Mesendoderm (in vitro differentiated cells): ENCODE measurements around the gene WDTC1.

Experiments
- DNase-seq: peaks from one replicate; pipeline ENCODE4 v3.0.0; 2013
- H2AK5ac ChIP-seq: 2 replicates; pipeline ENCODE4 v1.6.1; 2013; ENCODE audit warnings: low read length, inconsistent platforms
- H2BK120ac ChIP-seq: 2 replicates; pipeline ENCODE4 v1.6.1; 2013; ENCODE audit warnings: low read depth, mild to moderate bottlenecking, low read length, moderate library complexity, mixed read lengths
- H2BK15ac ChIP-seq: replicated peaks from 2 replicates; pipeline ENCODE4 v1.6.1; 2013; ENCODE audit warnings: low read depth, mild to moderate bottlenecking, moderate library complexity
- H2BK5ac ChIP-seq: 2 replicates; pipeline ENCODE4 v1.6.1; 2013; ENCODE audit warnings: low read length, inconsistent platforms
- H3K18ac ChIP-seq: 2 replicates; pipeline ENCODE4 v1.6.1; 2013; ENCODE audit warnings: mild to moderate bottlenecking, low read length, mixed read lengths
- H3K23ac ChIP-seq: one replicate; pipeline ENCODE4 v1.6.1; 2013; ENCODE audit warnings: low read length
- H3K27ac ChIP-seq: 2 replicates; pipeline ENCODE4 v1.5.1; 2013; ENCODE audit warnings: low read depth, mild to moderate bottlenecking, inconsistent platforms, low read length, moderate library complexity
- H3K27me3 ChIP-seq: 2 replicates; pipeline ENCODE4 v1.6.1; 2013; ENCODE audit warnings: low read length, control low read depth, mild to moderate bottlenecking, inconsistent platforms; ENCODE audit not compliant: insufficient read depth, poor library complexity
- H3K36me3 ChIP-seq: 2 replicates; pipeline ENCODE4 v1.6.1; 2013; ENCODE audit warnings: low read length, inconsistent platforms; ENCODE audit not compliant: control insufficient read depth, insufficient read depth
- H3K4ac ChIP-seq: one replicate; pipeline ENCODE4 v1.6.1; 2013; ENCODE audit warnings: low read depth, mild to moderate bottlenecking, low read length, moderate library complexity
- H3K4me1 ChIP-seq: 2 replicates; pipeline ENCODE4 v1.6.1; 2013; ENCODE audit warnings: low read depth, low read length, inconsistent platforms; ENCODE audit not compliant: control insufficient read depth
- H3K4me2 ChIP-seq: 2 replicates; pipeline ENCODE4 v1.6.1; 2013; ENCODE audit warnings: low read length
- H3K4me3 ChIP-seq: 2 replicates; pipeline ENCODE4 v1.5.1; 2013; ENCODE audit warnings: mild to moderate bottlenecking, low read length
- H3K56ac ChIP-seq: one replicate; pipeline ENCODE4 v1.6.1; 2013; ENCODE audit warnings: low read length
- H3K79me1 ChIP-seq: 2 replicates; pipeline ENCODE4 v1.6.1; 2013; ENCODE audit warnings: low read length, inconsistent platforms
- H3K79me2 ChIP-seq: 2 replicates; pipeline ENCODE4 v1.6.1; 2013; ENCODE audit warnings: mild to moderate bottlenecking, low read length; ENCODE audit not compliant: control insufficient read depth, insufficient read depth
- H3K9ac ChIP-seq: 2 replicates; pipeline ENCODE4 v1.6.1; 2013; ENCODE audit warnings: low read length, inconsistent platforms
- H4K5ac ChIP-seq: one replicate; pipeline ENCODE4 v1.6.1; 2013; ENCODE audit warnings: low read length
- H4K8ac ChIP-seq: one replicate; pipeline ENCODE4 v1.6.1; 2013; ENCODE audit warnings: low read depth, mild to moderate bottlenecking, control low read depth, low read length, moderate library complexity
- WGBS: extraction: QIAGEN DNeasy Blood & Tissue Kit; methylation state at CpG from one replicate; pipeline ENCODE4 v1.1.7; 2013; ENCODE audit warnings: low lambda C conversion rate, missing lambda C conversion rate; ENCODE audit not compliant: insufficient coverage; ENCODE audit errors: extremely low coverage; 5-methylcytosine and 5-hydroxymethylcytosine counted together

Gene WDTC1

DNA sequence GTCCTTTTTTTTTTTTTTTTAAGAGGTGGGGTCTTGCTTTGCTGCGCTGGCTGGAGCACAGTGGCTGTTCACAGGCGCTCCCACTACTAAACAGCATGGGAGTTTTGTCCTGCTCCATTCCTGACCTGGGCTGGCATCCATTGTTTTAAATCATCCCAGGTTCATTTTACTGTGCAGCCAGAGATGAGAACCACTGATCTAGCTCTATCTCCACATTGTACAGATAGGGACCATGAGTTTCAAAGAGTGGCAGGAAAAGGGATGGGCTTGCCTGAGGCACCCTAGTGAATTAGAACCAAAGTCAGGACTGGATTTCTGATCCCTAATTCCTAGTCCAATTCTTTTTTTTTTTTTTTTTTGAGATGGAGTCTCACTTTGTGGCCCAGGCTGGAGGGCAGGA is 80.3 kb downstream of the WDTC1 start:
- H3K36me3 ChIP-seq, result no peaks in the 10 kb centered on the region
- H3K4me3 ChIP-seq, result no peak overlapping the region
- H2BK15ac ChIP-seq, result no peak overlapping the region
- no peak overlapping the region for H3K4ac ChIP-seq
- H3K56ac ChIP-seq, result no peak overlapping the region
- H3K9ac ChIP-seq, result no peak overlapping the region
- no peaks in the 10 kb centered on the region for H3K79me2 ChIP-seq
- no peak overlapping the region for H4K8ac ChIP-seq
- no peak overlapping the region for H2AK5ac ChIP-seq
- H3K27ac ChIP-seq, result no peak overlapping the region
- H3K79me1 ChIP-seq, result no peaks in the 10 kb centered on the region
- no peak for DNase-seq
- H3K4me1 ChIP-seq, result peaks cover 3% of the 10 kb centered on the region
- no peak overlapping the region for H3K4me2 ChIP-seq
- no peak overlapping the region for H3K23ac ChIP-seq
- no CpG with 5 or more reads among the region's 2 CpGs for WGBS
- H3K18ac ChIP-seq, result no peak overlapping the region
- H2BK120ac ChIP-seq, result no peak overlapping the region
- no peak overlapping the region for H4K5ac ChIP-seq
- no peaks in the 10 kb centered on the region for H3K27me3 ChIP-seq
- no peak overlapping the region for H2BK5ac ChIP-seq

DNA sequence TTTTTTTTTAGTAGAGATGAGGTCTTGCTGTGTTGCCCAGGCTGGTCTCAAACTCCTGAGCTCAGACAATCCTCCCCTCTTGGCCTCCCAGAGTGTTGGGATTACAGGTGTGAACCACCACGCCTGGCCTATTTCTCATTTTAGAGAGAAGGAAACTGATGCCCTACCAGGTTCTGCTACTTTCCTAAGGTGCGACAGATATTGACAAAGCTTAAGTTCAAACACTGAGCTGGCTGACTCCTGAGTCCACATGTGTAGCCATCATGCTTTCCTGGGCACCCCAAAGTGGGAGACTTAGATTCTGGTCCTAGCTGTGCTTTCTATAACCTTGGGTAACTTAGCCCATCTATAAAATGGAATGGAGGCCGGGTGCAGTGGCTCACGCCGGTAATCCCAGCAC is 82.4 kb downstream of the WDTC1 start:
- no peak overlapping the region for H4K5ac ChIP-seq
- H3K4me3 ChIP-seq, result no peak overlapping the region
- no peak overlapping the region for H3K18ac ChIP-seq
- no CpG with 5 or more reads among the region's 5 CpGs for WGBS
- H3K79me2 ChIP-seq, result no peaks in the 10 kb centered on the region
- H4K8ac ChIP-seq, result no peak overlapping the region
- no peak overlapping the region for H3K56ac ChIP-seq
- H2BK120ac ChIP-seq, result no peak overlapping the region
- no peak overlapping the region for H2BK5ac ChIP-seq
- no peak overlapping the region for H2AK5ac ChIP-seq
- no peak overlapping the region for H3K23ac ChIP-seq
- H3K4me2 ChIP-seq, result no peak overlapping the region
- no peaks in the 10 kb centered on the region for H3K36me3 ChIP-seq
- no peak overlapping the region for H3K4ac ChIP-seq
- no peak overlapping the region for H2BK15ac ChIP-seq
- no peaks in the 10 kb centered on the region for H3K79me1 ChIP-seq
- no peak overlapping the region for H3K27ac ChIP-seq
- H3K9ac ChIP-seq, result no peak overlapping the region
- H3K27me3 ChIP-seq, result no peaks in the 10 kb centered on the region
- H3K4me1 ChIP-seq, result peaks cover 3% of the 10 kb centered on the region
- no peak for DNase-seq

DNA sequence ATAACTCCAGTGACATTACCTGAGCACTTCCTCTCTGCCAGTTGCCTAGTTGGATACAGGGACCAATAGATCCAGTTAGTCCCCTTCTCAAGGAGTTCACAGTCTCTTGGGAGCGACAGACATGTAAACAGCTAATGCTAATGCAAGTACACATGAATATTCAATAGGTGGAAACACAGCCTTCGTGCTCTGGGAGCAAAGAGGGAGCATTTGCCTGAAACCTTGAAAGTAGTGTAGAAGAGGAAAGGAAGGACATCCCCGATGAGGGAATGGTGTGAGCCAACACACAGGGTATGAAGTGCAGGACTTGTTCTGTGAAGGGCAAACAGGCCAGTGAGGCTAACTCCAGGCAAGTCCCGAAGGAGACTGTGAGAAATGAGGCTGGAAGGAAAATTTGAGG is 83.7 kb downstream of the WDTC1 start:
- no peaks in the 10 kb centered on the region for H3K27me3 ChIP-seq
- H3K79me1 ChIP-seq, result peaks cover 3% of the 10 kb centered on the region
- H2AK5ac ChIP-seq, result no peak overlapping the region

DNA sequence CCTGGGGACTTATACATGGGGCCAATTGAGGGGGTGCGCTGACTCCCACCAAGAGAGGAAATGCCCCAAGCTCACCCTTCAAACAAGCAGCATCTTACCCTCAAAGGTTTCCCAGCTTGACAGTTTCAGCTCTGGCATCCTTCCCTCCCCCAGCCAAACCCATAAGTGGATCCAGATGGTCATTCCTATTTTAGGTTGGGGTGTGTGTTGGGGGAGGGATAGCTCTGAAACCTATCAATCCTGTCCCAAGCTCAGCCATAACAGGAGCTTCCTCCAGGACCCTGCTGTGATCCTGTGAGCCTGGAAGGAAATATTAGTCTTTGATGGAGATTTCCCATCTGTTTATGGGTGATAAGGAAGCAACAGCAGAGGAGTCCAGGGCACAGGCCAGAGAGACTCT is 84.2 kb downstream of the WDTC1 start:
- DNase-seq, result no peak
- H3K4me2 ChIP-seq, result no peak overlapping the region

More for the DNA sequence above, 83.7 kb downstream of the WDTC1 start:
- peak overlapping the region; percentile 56 for H3K56ac ChIP-seq
- no peaks in the 10 kb centered on the region for H3K36me3 ChIP-seq
- no peak overlapping the region for H3K23ac ChIP-seq
- no peak overlapping the region for H2BK5ac ChIP-seq
- no peak overlapping the region for H3K27ac ChIP-seq
- no CpG with 5 or more reads among the region's 4 CpGs for WGBS
- no peak overlapping the region for H3K4ac ChIP-seq
- no peak overlapping the region for H3K18ac ChIP-seq
- H3K79me2 ChIP-seq, result peaks cover 8% of the 10 kb centered on the region
- H3K4me2 ChIP-seq, result no peak overlapping the region
- no peak overlapping the region for H2BK120ac ChIP-seq
- H2BK15ac ChIP-seq, result no peak overlapping the region
- DNase-seq, result no peak
- no peak overlapping the region for H3K9ac ChIP-seq
- H4K8ac ChIP-seq, result no peak overlapping the region
- no peak overlapping the region for H3K4me3 ChIP-seq
- H3K4me1 ChIP-seq, result peaks cover 4% of the 10 kb centered on the region
- peak overlapping the region; percentile 15 for H4K5ac ChIP-seq

DNA sequence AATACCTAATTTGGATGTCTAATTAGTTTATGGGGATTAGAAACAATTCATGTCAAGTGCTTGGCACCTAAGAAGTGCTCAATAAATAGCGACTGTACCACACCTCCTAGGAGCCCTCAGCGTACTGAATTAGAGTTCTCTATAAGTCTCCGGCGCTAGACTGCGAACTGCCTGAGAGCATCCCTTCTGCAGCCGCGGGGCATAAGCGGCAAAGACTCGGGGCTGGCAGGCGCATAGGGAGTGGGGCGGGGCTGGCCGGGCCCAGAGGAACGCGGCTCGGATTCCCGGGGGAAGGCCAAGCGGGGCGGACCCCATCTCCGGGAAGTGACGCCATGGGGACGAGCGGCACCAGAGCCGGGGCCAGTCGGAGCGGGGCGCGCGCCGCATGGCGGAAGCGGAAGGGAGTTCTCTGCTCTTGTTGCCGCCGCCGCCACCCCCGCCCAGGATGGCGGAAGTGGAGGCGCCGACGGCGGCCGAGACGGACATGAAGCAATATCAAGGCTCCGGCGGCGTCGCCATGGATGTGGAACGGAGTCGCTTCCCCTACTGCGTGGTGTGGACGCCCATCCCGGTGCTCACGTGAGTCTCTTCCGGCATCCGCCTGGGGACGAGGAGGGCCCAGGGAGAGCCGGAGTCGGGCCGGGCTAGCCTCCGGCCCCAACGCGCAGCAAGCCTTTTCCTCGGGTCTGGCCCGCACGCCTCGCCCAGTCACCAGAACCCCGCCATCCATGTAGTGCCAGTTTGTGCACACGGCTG is 87.6 kb downstream of the WDTC1 start, which contains the start of gene TMEM222:
Gene TMEM222 (plus strand): TSS at position 351 of the 756 bp plus-strand sequence. CDS start 35 bp downstream, at position 386.
- H3K27ac ChIP-seq, result no peak within 1 kb of the TSS
- no peak within 1 kb of the TSS for H4K8ac ChIP-seq
- H3K27me3 ChIP-seq, result no peaks in the 10 kb centered on the region
- H2AK5ac ChIP-seq, result no peak within 1 kb of the TSS
- H3K9ac ChIP-seq, result peak within 1 kb of the TSS; percentile 87
- peak within 1 kb of the TSS; percentile 95 for H3K56ac ChIP-seq
- H3K4ac ChIP-seq, result no peak within 1 kb of the TSS
- WGBS, result no CpG with 5 or more reads among the region's 67 CpGs
- H2BK15ac ChIP-seq, result no peak within 1 kb of the TSS
- H2BK5ac ChIP-seq, result peak within 1 kb of the TSS; percentile 17
- H3K36me3 ChIP-seq, result peaks cover 3% of the 10 kb centered on the region
- H4K5ac ChIP-seq, result peak within 1 kb of the TSS; percentile 23
- H3K4me3 ChIP-seq, result peak within 1 kb of the TSS; percentile 89
- peak within 1 kb of the TSS; percentile 52 for H3K23ac ChIP-seq
- H3K4me1 ChIP-seq, result peaks cover 4% of the 10 kb centered on the region
- H3K79me2 ChIP-seq, result peaks cover 32% of the 10 kb centered on the region
- H3K4me2 ChIP-seq, result peak within 1 kb of the TSS; percentile 73
- peak; percentile 98 for DNase-seq
- H2BK120ac ChIP-seq, result no peak within 1 kb of the TSS
- H3K18ac ChIP-seq, result peak within 1 kb of the TSS; percentile 21
- H3K79me1 ChIP-seq, result peaks cover 22% of the 10 kb centered on the region

More for the DNA sequence above, 84.2 kb downstream of the WDTC1 start:
- H3K9ac ChIP-seq, result no peak overlapping the region
- no peak overlapping the region for H2AK5ac ChIP-seq
- WGBS, result no CpG with 5 or more reads among the region's 1 CpG
- no peak overlapping the region for H3K4ac ChIP-seq
- no peak overlapping the region for H3K27ac ChIP-seq
- no peak overlapping the region for H2BK120ac ChIP-seq
- no peak overlapping the region for H2BK5ac ChIP-seq
- H3K23ac ChIP-seq, result no peak overlapping the region
- H3K4me3 ChIP-seq, result no peak overlapping the region
- no peaks in the 10 kb centered on the region for H3K27me3 ChIP-seq
- H3K36me3 ChIP-seq, result no peaks in the 10 kb centered on the region
- peaks cover 12% of the 10 kb centered on the region for H3K79me2 ChIP-seq
- no peak overlapping the region for H2BK15ac ChIP-seq
- H4K8ac ChIP-seq, result no peak overlapping the region
- no peak overlapping the region for H4K5ac ChIP-seq
- peaks cover 4% of the 10 kb centered on the region for H3K4me1 ChIP-seq
- no peak overlapping the region for H3K18ac ChIP-seq
- H3K56ac ChIP-seq, result no peak overlapping the region
- H3K79me1 ChIP-seq, result peaks cover 3% of the 10 kb centered on the region
